SU-DHL-6 (cell line): ENCODE results near the gene RBMS2.
A peak's percentile ranks its signal among the peaks of the same experiment; 100 is the strongest.

Source experiments
- H2AFZ ChIP-seq: fragments of 200-600 bp; sonication (generic); 2 replicates; pipeline ENCODE4 v1.6.1; 2014; ENCODE audit warnings: low read depth, mild to moderate bottlenecking, moderate library complexity, mixed read lengths, antibody characterized with exemption, low read length; ENCODE audit not compliant: severe bottlenecking
- H3F3A ChIP-seq: fragments of 200-600 bp; shearing (Covaris generic); 2 replicates; pipeline ENCODE4 v1.6.0; 2016; ENCODE audit warnings: antibody characterized with exemption, mild to moderate bottlenecking; ENCODE audit not compliant: insufficient read depth
- H3K27ac ChIP-seq: fragments of 200-600 bp; sonication (generic); 2 replicates; pipeline ENCODE4 v1.5.1; 2016; ENCODE audit warnings: low read depth, mild to moderate bottlenecking, low read length, moderate library complexity, mixed read lengths
- H3K27me3 ChIP-seq: fragments of 200-600 bp; sonication (generic), shearing (Covaris generic); 2 replicates; pipeline ENCODE4 v1.6.0; 2014; ENCODE audit warnings: mild to moderate bottlenecking, low read length
- H3K36me3 ChIP-seq: fragments of 200-600 bp; sonication (generic); 2 replicates; pipeline ENCODE4 v1.6.1; 2014; ENCODE audit warnings: mild to moderate bottlenecking, low read length, mixed read lengths
- H3K4me2 ChIP-seq: fragments of 300-600, 200-600 bp; shearing (Covaris generic), sonication (generic); 2 replicates; pipeline ENCODE4 v1.6.0; 2014; ENCODE audit warnings: low read length, low read depth, mild to moderate bottlenecking; ENCODE audit not compliant: poor library complexity, severe bottlenecking
- H3K4me3 ChIP-seq: fragments of 200-600 bp; sonication (generic); 2 replicates; pipeline ENCODE4 v1.5.1; 2014; ENCODE audit warnings: antibody characterized with exemption, low read length, mild to moderate bottlenecking, mixed read lengths; ENCODE audit not compliant: insufficient read depth, poor library complexity, severe bottlenecking
- H3K79me2 ChIP-seq: fragments of 200-600 bp; sonication (generic); 2 replicates; pipeline ENCODE4 v1.6.1; 2014; ENCODE audit warnings: mild to moderate bottlenecking, low read length, moderate library complexity; ENCODE audit not compliant: insufficient read depth
- H3K9ac ChIP-seq: fragments of 200-600 bp; sonication (generic); 2 replicates; pipeline ENCODE4 v1.7.0; 2014; ENCODE audit warnings: mild to moderate bottlenecking, low read length
- H3K9me2 ChIP-seq: fragments of 200-600 bp; sonication (generic); replicated peaks from 2 replicates; pipeline ENCODE4 v1.6.1; 2014; ENCODE audit warnings: low read length; ENCODE audit not compliant: insufficient read depth
- H3K9me3 ChIP-seq: fragments of 200-600 bp; sonication (generic); 2 replicates; pipeline ENCODE4 v1.6.1; 2014; ENCODE audit warnings: low read length, mixed read lengths; ENCODE audit not compliant: insufficient read depth
- H4K20me1 ChIP-seq: fragments of 200-600 bp; sonication (generic); 2 replicates; pipeline ENCODE4 v1.6.1; 2014; ENCODE audit warnings: low read depth, mild to moderate bottlenecking, antibody characterized with exemption, low read length, moderate library complexity, mixed read lengths
- EZH2phosphoT487 ChIP-seq: fragments of 200-600 bp; sonication (generic), shearing (Covaris generic); conservative IDR thresholded peaks from 2 replicates; pipeline ENCODE4 v1.6.1; 2018; ENCODE audit warnings: mild to moderate bottlenecking, antibody characterized with exemption, low read length, moderate library complexity, mixed read lengths
- TF ChIP-seq, protein P1 (sequence below): fragments of 200-600 bp; sonication (generic); IDR thresholded peaks from one replicate; pipeline ENCODE4 v1.5.1; 2017; ENCODE audit warnings: antibody characterized with exemption, mild to moderate bottlenecking, low read length, moderate library complexity; ENCODE audit not compliant: insufficient read depth, poor library complexity, severe bottlenecking

The RBMS2 gene

DNA sequence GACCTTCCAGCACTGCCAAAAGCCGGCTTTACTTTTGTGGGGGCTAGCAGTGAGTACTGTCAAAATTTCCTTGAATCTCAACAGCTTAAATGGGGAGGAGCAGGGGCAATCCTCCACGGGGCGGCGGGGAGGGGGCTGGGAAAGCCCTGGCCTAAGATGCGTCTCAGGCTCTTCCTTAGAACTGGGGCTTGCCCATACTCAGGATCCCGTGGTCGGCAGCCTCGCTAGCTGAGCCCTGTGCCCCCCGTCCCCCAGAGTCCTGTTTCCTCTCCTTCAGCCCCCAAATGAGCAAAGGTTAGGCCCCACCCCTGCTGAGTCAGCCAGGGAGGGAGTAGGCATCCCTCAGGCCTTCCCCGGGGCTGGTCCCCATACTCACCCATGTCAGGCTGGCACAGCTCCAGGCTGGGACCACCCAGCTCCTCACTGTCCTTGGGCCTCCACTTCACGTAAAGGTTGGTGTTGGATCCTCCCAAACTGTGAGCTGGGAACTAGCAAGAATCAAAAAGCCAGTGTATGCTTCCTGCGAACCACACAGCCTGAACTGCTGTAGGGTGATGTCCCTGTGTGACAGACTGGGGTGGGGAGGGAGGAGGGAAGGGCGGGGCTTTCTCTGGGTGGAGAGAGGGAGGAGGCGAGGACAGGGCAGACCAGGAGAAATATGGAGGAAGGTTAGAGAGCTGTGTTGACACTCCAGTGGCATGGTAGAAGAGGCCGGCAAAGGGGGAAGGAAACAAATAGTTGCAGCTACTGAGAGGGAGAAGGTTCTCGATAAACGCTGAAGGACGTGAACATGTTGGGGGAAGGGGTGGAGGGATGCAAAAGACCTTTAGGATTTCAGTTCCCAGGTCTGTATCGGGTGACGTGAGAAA is 114.4 kb downstream of the RBMS2 start:
- no peaks in the 10 kb centered on the region for H3K9me3 ChIP-seq
- H3K27me3 ChIP-seq, result no peaks in the 10 kb centered on the region
- H3K4me2 ChIP-seq, result peak overlapping the region; percentile 76
- H3K9ac ChIP-seq, result peak overlapping the region; percentile 59
- H3K27ac ChIP-seq, result peak overlapping the region; percentile 84
- no peak for TF ChIP-seq EZH2phosphoT487
- TF ChIP-seq, protein P1, sequence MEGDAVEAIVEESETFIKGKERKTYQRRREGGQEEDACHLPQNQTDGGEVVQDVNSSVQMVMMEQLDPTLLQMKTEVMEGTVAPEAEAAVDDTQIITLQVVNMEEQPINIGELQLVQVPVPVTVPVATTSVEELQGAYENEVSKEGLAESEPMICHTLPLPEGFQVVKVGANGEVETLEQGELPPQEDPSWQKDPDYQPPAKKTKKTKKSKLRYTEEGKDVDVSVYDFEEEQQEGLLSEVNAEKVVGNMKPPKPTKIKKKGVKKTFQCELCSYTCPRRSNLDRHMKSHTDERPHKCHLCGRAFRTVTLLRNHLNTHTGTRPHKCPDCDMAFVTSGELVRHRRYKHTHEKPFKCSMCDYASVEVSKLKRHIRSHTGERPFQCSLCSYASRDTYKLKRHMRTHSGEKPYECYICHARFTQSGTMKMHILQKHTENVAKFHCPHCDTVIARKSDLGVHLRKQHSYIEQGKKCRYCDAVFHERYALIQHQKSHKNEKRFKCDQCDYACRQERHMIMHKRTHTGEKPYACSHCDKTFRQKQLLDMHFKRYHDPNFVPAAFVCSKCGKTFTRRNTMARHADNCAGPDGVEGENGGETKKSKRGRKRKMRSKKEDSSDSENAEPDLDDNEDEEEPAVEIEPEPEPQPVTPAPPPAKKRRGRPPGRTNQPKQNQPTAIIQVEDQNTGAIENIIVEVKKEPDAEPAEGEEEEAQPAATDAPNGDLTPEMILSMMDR, result no peak
- peak overlapping the region; percentile 39 for H2AFZ ChIP-seq
- no peaks in the 10 kb centered on the region for H3K9me2 ChIP-seq
- peaks cover 12% of the 10 kb centered on the region; the same call in 1 of the 2 replicates for H3K79me2 ChIP-seq
- peaks cover 34% of the 10 kb centered on the region for H3F3A ChIP-seq
- H3K4me3 ChIP-seq, result peak overlapping the region; percentile 60
- no peaks in the 10 kb centered on the region for H4K20me1 ChIP-seq
- peaks cover 19% of the 10 kb centered on the region for H3K36me3 ChIP-seq

DNA sequence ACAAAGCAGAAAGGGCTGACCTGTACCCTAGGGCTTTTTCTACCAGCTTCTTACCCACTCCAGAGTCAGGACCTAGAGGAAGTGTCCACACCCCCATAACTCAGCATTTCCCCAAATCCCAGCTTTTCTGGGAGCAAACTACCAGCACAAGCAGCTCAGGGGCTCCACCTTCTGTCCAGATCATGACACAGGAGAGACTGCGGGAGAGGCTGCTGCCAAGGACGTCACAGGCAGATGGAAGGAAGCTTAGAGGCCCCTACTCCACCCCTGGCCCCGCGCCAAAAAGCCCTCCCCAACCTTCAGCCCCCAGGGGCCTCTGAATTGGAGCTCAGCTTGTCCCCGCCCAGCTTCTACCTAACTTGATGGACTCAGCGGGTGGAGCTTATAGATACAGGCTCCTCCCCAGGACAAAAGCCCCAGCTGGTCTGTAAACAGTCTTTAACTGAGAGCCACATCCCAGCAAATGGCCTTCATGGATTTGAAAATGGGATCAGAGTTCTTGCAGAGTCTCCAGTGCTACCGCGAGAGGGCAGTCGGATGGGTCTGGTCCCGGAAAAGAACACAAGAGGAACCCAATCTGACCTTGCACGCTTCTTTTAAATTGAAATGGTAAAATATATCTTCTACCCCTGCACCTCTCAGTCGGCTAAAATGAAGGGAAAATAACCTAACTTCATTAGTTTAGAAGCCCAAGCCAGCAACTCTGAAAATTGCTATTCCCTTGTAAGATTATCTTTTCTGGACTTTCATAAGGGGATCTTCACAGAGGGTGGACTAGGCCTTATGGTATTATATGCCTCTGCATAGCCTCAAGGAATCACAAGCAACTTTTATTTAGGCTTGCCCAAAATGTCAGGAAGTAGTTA is 115.3 kb downstream of the RBMS2 start:
- H3K9ac ChIP-seq, result peak overlapping the region; percentile 59
- peaks cover 34% of the 10 kb centered on the region for H3F3A ChIP-seq
- H3K36me3 ChIP-seq, result peaks cover 19% of the 10 kb centered on the region
- peak overlapping the region; percentile 60 for H3K4me3 ChIP-seq
- peak overlapping the region; percentile 76 for H3K4me2 ChIP-seq
- H3K27me3 ChIP-seq, result no peaks in the 10 kb centered on the region
- no peaks in the 10 kb centered on the region for H3K9me3 ChIP-seq
- peak overlapping the region; percentile 84 for H3K27ac ChIP-seq
- H2AFZ ChIP-seq, result peak overlapping the region; percentile 39
- no peak for TF ChIP-seq EZH2phosphoT487
- TF ChIP-seq, protein P1, result peak; percentile 92
- no peaks in the 10 kb centered on the region for H4K20me1 ChIP-seq
- no peaks in the 10 kb centered on the region for H3K9me2 ChIP-seq
- H3K79me2 ChIP-seq, result peaks cover 14% of the 10 kb centered on the region; the same call in 1 of the 2 replicates

DNA sequence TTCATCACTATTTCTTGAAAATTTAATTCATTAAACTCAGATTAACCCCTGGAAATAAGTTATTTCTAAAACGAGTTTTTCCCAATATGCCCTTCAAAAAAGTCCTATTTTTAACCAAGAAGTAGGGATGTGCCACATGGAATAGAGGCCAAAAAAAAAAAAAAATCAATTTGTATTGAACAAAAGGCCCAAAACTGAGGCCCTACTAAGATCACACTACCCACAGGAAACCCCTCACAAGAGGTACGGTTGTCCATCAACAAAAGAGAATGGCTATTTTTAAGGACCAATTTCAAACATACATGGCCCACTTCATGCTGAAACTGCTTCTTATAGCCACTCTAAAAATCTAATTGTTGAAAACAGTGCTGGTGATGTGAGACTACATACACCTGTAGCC is 116.0 kb downstream of the RBMS2 start:
- Histone ChIP-seq H3K9ac (no peak overlapping the region), H3K9me3 (no peaks in the 10 kb centered on the region), H3K27ac (peak overlapping the region; percentile 46), H4K20me1 (no peaks in the 10 kb centered on the region), H3K4me3 (no peak overlapping the region), H2AFZ (no peak overlapping the region), H3K79me2 (peaks cover 21% of the 10 kb centered on the region; the same call in 1 of the 2 replicates), H3K36me3 (peaks cover 25% of the 10 kb centered on the region), H3F3A (peaks cover 34% of the 10 kb centered on the region), H3K4me2 (peak overlapping the region; percentile 76), H3K9me2 (no peaks in the 10 kb centered on the region), H3K27me3 (no peaks in the 10 kb centered on the region)
- TF ChIP-seq, protein P1, result no peak
- no peak for TF ChIP-seq EZH2phosphoT487
